Central memory CD8-positive, alpha-beta T cell (primary cell): Measurements from ENCODE around the gene KCNQ2.
A peak's percentile ranks its signal among the peaks of the same experiment; 100 is the strongest.

Source experiments
- ATAC-seq: fragments of 150-1000 bp; cut with Tn5 transposase; replicated peaks from 2 replicates; pipeline ENCODE4 v1.10.0; 2022; ENCODE audit warnings: mild to moderate bottlenecking, moderate FRiP score, moderate number of reproducible peaks; ENCODE audit not compliant: poor library complexity, severe bottlenecking; ENCODE audit errors: extremely low read depth
- DNase-seq, 2 donors: peaks; one replicate each; pipeline ENCODE4 v3.0.0; 2021; ENCODE audit warnings: low spot score in 2 of 2
- H3K27ac Mint-ChIP-seq: one replicate; pipeline ENCODE4 v1.8.0; 2022; ENCODE audit warnings: low read depth, mild to moderate bottlenecking, moderate library complexity, mixed read lengths
- H3K27me3 Mint-ChIP-seq: one replicate; pipeline ENCODE4 v1.8.0; 2022; ENCODE audit warnings: mixed read lengths
- H3K36me3 Mint-ChIP-seq: one replicate; pipeline ENCODE4 v1.8.0; 2022; ENCODE audit warnings: mild to moderate bottlenecking, moderate library complexity, mixed read lengths; ENCODE audit not compliant: insufficient read depth
- H3K4me1 Mint-ChIP-seq: one replicate; pipeline ENCODE4 v1.8.0; 2022; ENCODE audit warnings: mixed read lengths
- H3K4me3 Mint-ChIP-seq: one replicate; pipeline ENCODE4 v1.8.0; 2022; ENCODE audit warnings: mild to moderate bottlenecking, moderate library complexity, mixed read lengths
- H3K9me3 Mint-ChIP-seq: one replicate; pipeline ENCODE4 v1.8.0; 2022; ENCODE audit warnings: mixed read lengths

KCNQ2 gene

DNA sequence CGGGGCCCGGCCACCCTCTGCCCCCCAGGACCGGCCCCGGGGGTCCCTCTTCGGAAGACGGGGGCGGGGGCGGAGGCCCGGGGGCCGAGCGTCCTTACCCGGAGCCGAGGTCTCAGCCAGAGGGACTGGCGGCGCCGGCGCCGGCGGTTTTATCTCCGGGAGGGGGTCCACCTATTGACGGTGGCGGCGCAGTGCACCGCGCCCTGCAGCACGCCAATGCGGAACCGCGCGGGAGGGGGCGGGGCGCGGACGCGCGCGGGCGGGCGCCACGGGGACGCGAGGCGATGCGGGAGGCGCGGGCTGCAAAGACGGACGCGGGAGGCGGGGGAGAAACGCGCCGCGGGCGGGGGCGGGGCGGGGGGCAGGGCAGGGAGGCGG is 26.5 kb upstream of the KCNQ2 start, which contains the start of gene EEF1A2:
Gene EEF1A2, minus strand, starts transcription at position 124 of the 378 bp plus-strand sequence. CDS start 1,320 bp downstream, outside the sequence.
- H3K4me1 Mint-ChIP-seq = no peaks in the 10 kb centered on the region
- H3K36me3 Mint-ChIP-seq = peaks cover 2% of the 10 kb centered on the region
- ATAC-seq = peak; percentile 47
- H3K4me3 Mint-ChIP-seq = peak within 1 kb of the TSS; percentile 31
- DNase-seq = no peak
- peaks cover 12% of the 10 kb centered on the region for H3K27me3 Mint-ChIP-seq
- H3K9me3 Mint-ChIP-seq = no peaks in the 10 kb centered on the region
- H3K27ac Mint-ChIP-seq = peak within 1 kb of the TSS; percentile 35

DNA sequence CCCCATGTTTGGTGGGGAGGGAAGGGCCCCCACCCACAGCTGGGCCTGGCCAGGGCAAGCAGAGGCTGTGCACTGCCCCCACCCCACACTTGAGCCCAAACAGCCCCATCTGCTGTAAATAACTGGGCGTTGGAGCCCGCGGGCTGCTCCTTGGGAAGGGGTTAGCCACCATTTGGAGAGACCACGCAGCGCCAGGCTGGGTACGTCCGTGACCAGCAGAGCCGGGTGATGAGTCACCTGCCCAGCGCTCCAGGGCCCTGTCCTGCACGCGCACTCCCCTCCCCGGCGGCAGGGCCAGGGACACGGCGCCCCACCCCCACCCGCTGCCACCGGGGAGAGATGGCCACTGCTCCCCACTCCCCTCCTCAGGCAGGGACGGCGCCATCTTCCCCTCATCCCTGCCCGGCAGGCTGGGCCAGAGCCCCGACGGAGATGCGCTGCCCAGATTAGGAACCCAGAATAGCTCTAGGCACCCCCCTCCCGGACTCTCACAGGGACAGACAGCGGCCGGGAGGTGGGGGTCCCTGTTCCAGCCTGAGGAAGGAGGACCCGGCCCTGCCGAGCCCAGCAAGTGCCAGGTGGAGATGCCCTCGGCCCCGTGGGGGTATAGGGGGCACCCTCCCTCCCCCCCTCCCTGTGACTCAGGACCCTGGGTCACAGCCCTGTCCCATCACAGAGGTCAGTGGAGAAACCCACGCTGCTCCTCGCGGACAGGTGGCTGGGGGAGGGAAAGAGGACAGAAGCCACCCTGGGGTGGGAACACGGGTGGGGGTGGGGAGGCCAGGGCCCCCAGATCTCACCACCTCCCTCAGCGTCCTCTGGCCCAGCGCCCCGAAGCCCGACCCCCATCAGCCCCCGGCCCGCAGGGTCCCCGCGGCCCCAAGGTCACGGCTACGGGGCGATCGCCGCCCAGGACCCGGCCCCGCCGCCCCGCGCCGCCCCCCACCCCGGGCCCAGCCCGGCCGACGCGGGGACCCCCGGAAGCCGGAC is 25.8 kb upstream of the KCNQ2 start:
- Mint-ChIP-seq H3K36me3 (peaks cover 2% of the 10 kb centered on the region), H3K27me3 (peaks cover 12% of the 10 kb centered on the region), H3K4me1 (no peaks in the 10 kb centered on the region), H3K4me3 (peak overlapping the region; percentile 31), H3K27ac (peak overlapping the region; percentile 35), H3K9me3 (no peaks in the 10 kb centered on the region)
- ATAC-seq = no peak
- DNase-seq = no peak

DNA sequence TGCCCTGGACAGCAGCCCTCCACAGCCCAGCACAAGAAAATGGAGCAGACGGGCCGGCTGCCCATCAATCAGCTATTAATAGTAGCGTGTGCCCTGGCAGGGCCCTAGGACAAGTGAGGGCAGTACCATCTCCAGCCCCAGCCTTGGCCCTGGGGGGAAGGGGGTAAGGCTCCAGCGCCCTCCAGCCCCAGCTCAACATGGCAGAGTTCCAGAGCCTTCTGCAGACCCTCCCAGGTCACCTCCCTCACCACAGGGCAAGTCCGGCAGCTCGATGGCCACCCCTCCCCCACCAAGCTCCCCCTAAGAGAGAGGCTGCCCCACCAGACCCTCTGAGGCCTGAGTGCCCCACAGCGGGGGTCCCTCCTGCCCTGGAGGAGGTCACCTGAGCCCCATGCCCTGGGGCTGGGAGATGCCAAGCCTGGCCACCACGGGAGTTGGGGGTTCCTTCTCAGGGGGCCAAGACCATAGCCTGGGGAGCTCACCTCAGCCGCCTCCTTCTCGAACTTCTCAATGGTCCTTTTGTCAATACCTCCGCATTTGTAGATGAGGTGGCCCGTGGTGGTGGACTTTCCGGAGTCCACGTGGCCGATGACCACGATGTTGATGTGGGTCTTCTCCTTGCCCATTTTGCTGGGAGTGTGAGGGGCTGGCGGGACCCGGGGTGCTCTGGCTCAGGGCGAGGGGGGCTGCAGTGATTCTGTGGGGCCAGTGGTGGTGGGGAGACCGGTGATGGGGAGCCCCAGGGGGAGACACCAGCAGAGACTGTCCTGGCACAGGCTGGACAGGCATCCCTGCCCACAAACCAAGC is 24.9 kb upstream of the KCNQ2 start:
- peak overlapping the region; percentile 31 for H3K4me3 Mint-ChIP-seq

DNA sequence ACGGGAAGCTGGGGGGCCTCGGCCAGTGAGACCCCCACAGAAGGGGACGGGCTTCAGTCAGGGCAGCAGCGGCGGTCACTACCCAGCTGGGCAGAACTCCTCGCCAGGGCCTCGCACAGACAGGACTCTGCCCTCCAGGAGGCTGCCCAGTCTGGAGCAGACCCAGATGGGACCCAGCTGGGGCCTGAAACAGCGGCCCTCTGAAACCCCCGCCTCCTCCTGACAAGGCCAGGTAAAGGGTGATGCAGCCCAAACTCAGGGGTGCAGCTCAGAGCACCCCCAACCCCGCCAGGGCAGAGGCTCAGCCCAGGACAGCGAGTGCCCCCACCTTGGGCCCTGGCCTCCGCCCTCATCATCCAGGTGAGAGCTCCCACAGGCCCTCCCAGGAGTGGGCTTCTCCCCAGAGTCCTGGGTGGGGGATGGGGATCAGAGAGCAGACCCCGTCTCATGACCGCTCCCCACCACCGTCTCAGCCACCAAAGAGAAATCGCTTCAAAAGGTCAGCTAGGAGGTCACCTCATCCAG is 24.2 kb upstream of the KCNQ2 start:
- Mint-ChIP-seq H3K9me3 (no peaks in the 10 kb centered on the region), H3K27ac (no peak overlapping the region), H3K36me3 (peaks cover 2% of the 10 kb centered on the region), H3K4me1 (no peaks in the 10 kb centered on the region), H3K27me3 (peaks cover 12% of the 10 kb centered on the region), H3K4me3 (peak overlapping the region; percentile 25)
- no peak for DNase-seq
- no peak for ATAC-seq

More for the DNA sequence above, 24.9 kb upstream of the KCNQ2 start:
- Mint-ChIP-seq H3K36me3 (peaks cover 2% of the 10 kb centered on the region), H3K9me3 (no peaks in the 10 kb centered on the region), H3K27ac (no peak overlapping the region), H3K27me3 (peaks cover 12% of the 10 kb centered on the region), H3K4me1 (no peaks in the 10 kb centered on the region)
- DNase-seq (no peak), ATAC-seq (no peak)

DNA sequence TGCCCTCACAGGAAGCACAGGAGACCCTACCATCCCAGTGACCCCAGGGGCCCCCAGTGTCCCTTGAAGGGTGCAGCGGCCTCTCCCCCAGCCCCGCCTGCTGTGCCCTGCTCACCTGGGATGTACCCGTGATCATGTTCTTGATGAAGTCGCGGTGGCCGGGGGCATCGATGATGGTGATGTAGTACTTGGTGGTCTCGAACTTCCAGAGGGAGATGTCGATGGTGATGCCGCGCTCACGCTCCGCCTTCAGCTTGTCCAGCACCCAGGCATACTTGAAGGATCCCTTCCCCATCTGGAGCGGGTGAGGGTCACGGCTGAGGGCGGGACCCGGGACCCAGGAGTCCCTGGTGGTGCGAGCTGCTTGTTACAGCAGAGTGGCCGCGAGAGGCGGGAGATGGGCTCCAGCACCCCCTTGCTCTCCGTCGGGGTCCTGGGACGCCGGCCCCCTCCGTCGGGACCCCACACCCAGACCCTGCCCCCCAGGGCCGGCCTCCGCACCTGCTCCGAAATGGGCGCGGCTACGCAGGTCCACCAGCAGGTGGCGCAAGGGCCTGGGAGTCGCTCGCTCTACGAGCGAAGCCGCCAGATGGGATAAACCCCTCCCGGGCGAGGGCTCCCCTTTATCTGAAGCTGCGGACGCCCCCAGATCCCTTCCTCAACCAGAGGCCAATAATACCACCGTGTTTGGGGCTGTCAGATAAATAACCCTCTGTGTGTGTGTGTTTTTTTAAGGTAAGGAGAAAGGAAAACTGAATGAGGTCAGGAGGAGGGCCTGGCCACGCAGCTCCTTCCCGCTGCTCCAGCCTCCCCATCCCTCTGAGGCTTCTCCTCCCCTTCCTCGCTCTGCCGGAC is 23.5 kb upstream of the KCNQ2 start:
- Mint-ChIP-seq H3K4me3 (peak overlapping the region; percentile 25), H3K27ac (no peak overlapping the region)

DNA sequence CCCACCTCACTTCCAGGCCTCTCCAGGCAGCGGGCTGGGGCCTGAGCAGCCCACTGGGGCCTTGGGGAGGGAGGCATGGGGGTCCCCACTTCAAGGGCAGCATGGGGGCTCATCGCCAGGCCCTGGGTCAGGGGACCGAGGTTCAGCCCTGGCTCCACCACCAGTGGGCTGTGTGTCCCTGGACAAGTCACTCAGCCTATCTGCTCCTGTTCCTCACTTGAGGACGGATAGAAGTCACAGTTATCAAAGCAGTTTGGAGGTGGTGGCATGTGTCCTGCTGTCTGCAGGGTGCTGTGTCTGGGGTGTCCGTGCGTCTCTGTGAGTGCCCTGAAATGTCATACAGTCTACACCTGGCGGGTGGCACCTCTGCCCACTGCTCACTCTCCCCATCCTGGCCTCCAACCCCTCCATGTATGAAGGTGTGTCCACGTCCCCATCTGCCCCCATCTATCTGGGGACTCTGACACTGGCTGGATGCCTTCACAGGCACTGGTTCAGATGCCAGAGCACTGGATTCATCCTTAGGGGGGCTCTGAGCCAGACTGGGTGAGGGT is 22.8 kb upstream of the KCNQ2 start:
- H3K27me3 Mint-ChIP-seq = peaks cover 14% of the 10 kb centered on the region
- ATAC-seq (no peak), DNase-seq (no peak)
- H3K9me3 Mint-ChIP-seq = no peaks in the 10 kb centered on the region
- H3K27ac Mint-ChIP-seq = no peak overlapping the region
- no peak overlapping the region for H3K4me3 Mint-ChIP-seq
- no peaks in the 10 kb centered on the region for H3K4me1 Mint-ChIP-seq
- peaks cover 2% of the 10 kb centered on the region for H3K36me3 Mint-ChIP-seq

More for the DNA sequence above, 23.5 kb upstream of the KCNQ2 start:
- no peaks in the 10 kb centered on the region for H3K4me1 Mint-ChIP-seq
- ATAC-seq = peak; percentile 57
- DNase-seq = peak; percentile 38 to 69
- peaks cover 2% of the 10 kb centered on the region for H3K36me3 Mint-ChIP-seq
- H3K27me3 Mint-ChIP-seq = peaks cover 12% of the 10 kb centered on the region
- H3K9me3 Mint-ChIP-seq = no peaks in the 10 kb centered on the region

DNA sequence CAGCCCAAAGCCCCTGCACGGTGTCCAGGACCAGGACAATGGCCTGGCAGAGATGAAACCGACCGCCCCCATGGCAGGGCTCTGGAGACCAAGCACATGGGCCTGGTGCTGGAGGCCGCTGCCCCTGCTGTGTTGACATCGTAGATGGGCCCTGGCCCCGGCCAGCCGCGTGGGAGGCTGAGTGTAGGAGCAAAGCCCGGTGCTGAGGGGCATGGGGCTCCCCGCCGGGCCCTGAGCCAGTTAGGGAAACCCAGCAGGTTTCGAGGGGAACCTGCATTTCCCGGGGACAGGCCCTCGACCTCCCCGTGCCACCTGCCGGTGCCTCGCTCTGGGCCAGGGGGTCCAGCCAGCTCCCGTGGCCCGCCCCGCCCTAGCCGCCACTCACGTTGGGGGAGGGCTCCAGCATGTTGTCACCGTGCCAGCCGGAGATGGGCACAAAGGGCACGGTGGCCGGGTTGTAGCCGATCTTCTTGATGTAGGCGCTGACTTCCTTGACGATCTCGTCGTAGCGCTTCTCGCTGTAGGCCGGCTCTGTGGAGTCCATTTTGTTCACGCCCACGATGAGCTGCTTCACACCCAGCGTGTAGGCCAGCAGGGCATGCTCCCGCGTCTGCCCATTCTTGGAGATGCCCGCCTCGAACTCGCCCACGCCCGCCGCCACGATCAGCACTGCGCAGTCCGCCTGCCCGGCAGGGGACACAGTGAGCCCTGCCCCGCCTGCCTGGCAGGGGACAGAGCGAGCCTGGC is 22.1 kb upstream of the KCNQ2 start:
- H3K27me3 Mint-ChIP-seq = peaks cover 21% of the 10 kb centered on the region
- no peaks in the 10 kb centered on the region for H3K4me1 Mint-ChIP-seq
- no peak overlapping the region for H3K4me3 Mint-ChIP-seq
- DNase-seq (no peak), ATAC-seq (no peak)
- H3K27ac Mint-ChIP-seq = no peak overlapping the region
- H3K36me3 Mint-ChIP-seq = peaks cover 1% of the 10 kb centered on the region
- H3K9me3 Mint-ChIP-seq = no peaks in the 10 kb centered on the region

DNA sequence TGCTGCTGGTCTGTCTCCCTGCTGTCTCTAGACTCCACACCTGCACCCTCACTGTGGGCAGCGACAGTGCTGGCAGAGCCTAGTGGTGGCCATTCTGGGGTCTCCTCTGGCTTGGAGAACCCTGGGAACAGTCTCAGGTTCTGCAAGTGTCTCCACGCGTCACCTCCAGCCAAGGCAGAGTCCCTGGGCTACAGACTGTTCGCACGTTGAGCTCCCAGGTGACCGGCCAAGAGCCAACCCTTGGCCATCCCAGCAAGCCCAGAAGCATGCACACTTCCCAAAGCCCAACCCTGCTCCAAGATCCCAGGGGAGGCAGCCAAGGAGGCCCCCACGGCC is 21.6 kb upstream of the KCNQ2 start:
- Mint-ChIP-seq H3K4me3 (no peak overlapping the region), H3K36me3 (peaks cover 1% of the 10 kb centered on the region), H3K27ac (no peak overlapping the region), H3K27me3 (peaks cover 24% of the 10 kb centered on the region), H3K9me3 (no peaks in the 10 kb centered on the region), H3K4me1 (no peaks in the 10 kb centered on the region)
- ATAC-seq (no peak), DNase-seq (no peak)

DNA sequence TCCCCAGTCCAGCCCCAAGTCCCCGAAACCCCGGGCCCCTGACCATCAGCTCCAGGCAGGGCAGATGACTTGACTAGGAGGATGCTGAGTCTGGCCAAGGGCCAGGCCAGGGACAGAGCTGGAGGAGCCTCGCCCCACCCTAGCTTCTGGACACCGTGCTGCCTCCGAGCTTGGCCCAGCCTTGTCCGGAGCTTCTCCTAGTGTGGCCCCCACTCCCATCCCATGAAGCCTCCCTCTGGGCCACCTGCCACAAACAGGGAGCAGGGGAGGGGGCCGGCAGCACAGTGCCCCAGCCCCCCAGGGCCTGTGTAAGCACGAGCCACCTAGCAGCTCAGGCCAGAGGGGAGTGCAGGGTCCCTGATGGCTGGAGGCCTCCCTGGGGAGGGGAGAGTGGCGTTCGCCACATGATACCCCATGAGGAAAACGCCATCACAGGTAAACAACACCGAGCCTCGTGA is 21.1 kb upstream of the KCNQ2 start:
- peaks cover 1% of the 10 kb centered on the region for H3K36me3 Mint-ChIP-seq
- no peaks in the 10 kb centered on the region for H3K4me1 Mint-ChIP-seq
- no peak overlapping the region for H3K27ac Mint-ChIP-seq
- no peak for DNase-seq
- no peak for ATAC-seq
- no peak overlapping the region for H3K4me3 Mint-ChIP-seq
- no peaks in the 10 kb centered on the region for H3K9me3 Mint-ChIP-seq
- H3K27me3 Mint-ChIP-seq = peaks cover 24% of the 10 kb centered on the region

DNA sequence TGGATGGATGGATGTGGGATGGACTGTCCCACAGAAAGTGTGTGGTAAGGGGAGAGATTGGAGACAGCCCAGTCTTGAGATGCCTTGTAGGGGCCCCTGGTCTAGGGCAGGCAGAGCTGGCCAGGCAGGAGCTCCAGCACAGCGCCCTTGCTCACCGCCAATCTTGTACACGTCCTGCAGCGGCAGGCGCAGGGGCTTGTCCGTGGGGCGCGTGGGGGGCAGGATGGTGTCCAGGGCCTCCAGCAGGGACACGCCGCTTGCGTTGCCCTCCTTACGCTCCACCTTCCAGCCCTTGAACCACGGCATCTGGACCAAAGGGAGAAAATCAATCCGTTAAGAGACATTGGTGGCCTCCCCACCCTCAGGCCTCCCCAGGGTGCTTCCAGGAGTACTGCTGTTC is 20.5 kb upstream of the KCNQ2 start:
- ATAC-seq = no peak
- no peaks in the 10 kb centered on the region for H3K4me1 Mint-ChIP-seq
- H3K36me3 Mint-ChIP-seq = no peaks in the 10 kb centered on the region
- no peaks in the 10 kb centered on the region for H3K9me3 Mint-ChIP-seq
- no peak for DNase-seq
- H3K27me3 Mint-ChIP-seq = peaks cover 24% of the 10 kb centered on the region
- no peak overlapping the region for H3K4me3 Mint-ChIP-seq
- H3K27ac Mint-ChIP-seq = no peak overlapping the region

DNA sequence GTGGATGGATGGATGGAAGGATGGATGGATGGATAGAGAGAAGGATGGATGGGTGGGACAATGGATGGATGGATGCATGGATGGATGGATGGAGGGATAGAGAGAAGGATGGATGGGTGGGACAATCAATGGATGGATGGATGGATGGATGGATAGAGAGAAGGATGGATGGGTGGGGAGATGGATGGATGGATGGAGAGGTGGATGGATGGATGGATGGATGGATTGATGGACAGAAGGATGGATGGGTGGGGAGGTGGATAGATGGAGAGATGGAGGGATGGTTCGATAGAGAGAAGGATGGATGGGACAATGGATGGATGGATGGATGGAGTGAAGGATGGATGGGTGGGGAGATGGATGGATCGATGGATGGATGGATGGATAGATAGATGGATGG is 20.1 kb upstream of the KCNQ2 start:
- no peaks in the 10 kb centered on the region for H3K9me3 Mint-ChIP-seq
- H3K27ac Mint-ChIP-seq = no peak overlapping the region
- H3K4me1 Mint-ChIP-seq = no peaks in the 10 kb centered on the region
- H3K36me3 Mint-ChIP-seq = no peaks in the 10 kb centered on the region
- H3K27me3 Mint-ChIP-seq = peaks cover 19% of the 10 kb centered on the region
- H3K4me3 Mint-ChIP-seq = no peak overlapping the region
- DNase-seq (no peak), ATAC-seq (no peak)
